ENCODE data around the gene CHST14.

CHST14 gene

DNA sequence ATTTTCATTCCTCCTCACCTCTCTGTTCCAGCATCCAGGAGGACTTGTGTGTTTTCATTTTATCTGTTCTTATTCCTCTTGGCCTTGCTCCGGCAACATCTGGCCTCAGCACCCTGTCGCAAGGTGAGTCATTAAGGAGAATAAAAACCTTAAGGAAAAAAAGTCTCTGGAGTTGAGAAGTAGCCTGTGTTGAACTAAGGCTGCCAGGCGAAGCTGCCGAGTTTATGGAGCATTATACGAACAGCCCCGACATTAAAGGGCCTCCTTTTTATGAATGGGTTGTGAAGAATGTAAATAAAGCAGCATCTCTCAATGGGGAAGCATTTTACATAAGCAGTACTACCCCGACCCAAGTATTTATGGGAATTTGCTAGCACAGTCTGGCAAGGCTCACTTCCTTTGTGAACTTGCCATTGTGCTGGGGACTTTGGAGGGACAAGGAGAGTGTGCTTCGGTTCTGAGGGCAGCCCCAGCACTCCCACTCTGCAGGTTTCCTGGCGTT is 25.3 kb upstream of the CHST14 start:
- no peak overlapping the region for H3K4me2 ChIP-seq (ENCODE audit: low read length)
- H3K36me3 ChIP-seq (ENCODE audit: control insufficient read depth, low read length) = no peaks in the 10 kb centered on the region
- peaks cover 84% of the 10 kb centered on the region for H3K79me2 ChIP-seq (ENCODE audit: control insufficient read depth, low read length)
- H3K4me3 ChIP-seq (ENCODE audit: low read length) = no peak overlapping the region
- H3K4me1 ChIP-seq (ENCODE audit: control insufficient read depth, low read length) = peaks cover 9% of the 10 kb centered on the region
- H3F3A ChIP-seq (ENCODE audit: control insufficient read depth, insufficient read depth) = no peaks in the 10 kb centered on the region
- H3K9me2 ChIP-seq (replicated peaks; ENCODE audit: control insufficient read depth, low read length) = no peaks in the 10 kb centered on the region
- TF ChIP-seq EZH2phosphoT487 (IDR thresholded peaks at IDR 0.05; ENCODE audit: borderline replicate concordance, low read length) (no peak), CTCF (IDR thresholded peaks at IDR 0.05; ENCODE audit: low read depth, low read length, poor library complexity, severe bottlenecking) (no peak)
- no peak overlapping the region for H3K27ac ChIP-seq (ENCODE audit: low read depth, low read length)
- H4K20me1 ChIP-seq (ENCODE audit: control insufficient read depth, insufficient read depth, low read depth, low read length) = peaks cover 9% of the 10 kb centered on the region
- H3K9me3 ChIP-seq (ENCODE audit: control insufficient read depth, insufficient read depth, low read length) = no peaks in the 10 kb centered on the region
- H3K27me3 ChIP-seq (ENCODE audit: control insufficient read depth, low read length) = 0 out of 2 replicates have a peak, but pooled peaks cover 5% of the 10 kb centered on the region

GRCh38 chr15:40446144-40446543 is 24.6 kb upstream of the CHST14 start:
- Histone ChIP-seq H3K9me3 (ENCODE audit: control insufficient read depth, insufficient read depth, low read length) (no peaks in the 10 kb centered on the region), H3K27ac (ENCODE audit: low read depth, low read length) (no peak overlapping the region), H3K4me1 (ENCODE audit: control insufficient read depth, low read length) (peaks cover 10% of the 10 kb centered on the region), H3K36me3 (ENCODE audit: control insufficient read depth, low read length) (no peaks in the 10 kb centered on the region), H3K79me2 (ENCODE audit: control insufficient read depth, low read length) (peaks cover 86% of the 10 kb centered on the region), H4K20me1 (ENCODE audit: control insufficient read depth, insufficient read depth, low read depth, low read length) (peaks cover 9% of the 10 kb centered on the region), H3F3A (ENCODE audit: control insufficient read depth, insufficient read depth) (no peaks in the 10 kb centered on the region), H3K4me2 (ENCODE audit: low read length) (no peak overlapping the region), H3K27me3 (ENCODE audit: control insufficient read depth, low read length) (0 out of 2 replicates have a peak, but pooled peaks cover 5% of the 10 kb centered on the region), H3K4me3 (ENCODE audit: low read length) (no peak overlapping the region), H3K9me2 (replicated peaks; ENCODE audit: control insufficient read depth, low read length) (no peaks in the 10 kb centered on the region)
- no peak for TF ChIP-seq CTCF (IDR thresholded peaks at IDR 0.05; ENCODE audit: low read depth, low read length, poor library complexity, severe bottlenecking)
- TF ChIP-seq EZH2phosphoT487 (IDR thresholded peaks at IDR 0.05; ENCODE audit: borderline replicate concordance, low read length) = no peak

GRCh38 chr15:40448354-40448753 is 22.4 kb upstream of the CHST14 start:
- Histone ChIP-seq H3K79me2 (ENCODE audit: control insufficient read depth, low read length) (peaks cover 89% of the 10 kb centered on the region), H3K27ac (ENCODE audit: low read depth, low read length) (no peak overlapping the region), H3K36me3 (ENCODE audit: control insufficient read depth, low read length) (no peaks in the 10 kb centered on the region), H4K20me1 (ENCODE audit: control insufficient read depth, insufficient read depth, low read depth, low read length) (peaks cover 13% of the 10 kb centered on the region), H3K4me2 (ENCODE audit: low read length) (no peak overlapping the region), H3K9me2 (replicated peaks; ENCODE audit: control insufficient read depth, low read length) (no peaks in the 10 kb centered on the region), H3K4me1 (ENCODE audit: control insufficient read depth, low read length) (peaks cover 23% of the 10 kb centered on the region), H3F3A (ENCODE audit: control insufficient read depth, insufficient read depth) (no peaks in the 10 kb centered on the region), H3K27me3 (ENCODE audit: control insufficient read depth, low read length) (no peaks in the 10 kb centered on the region), H3K9me3 (ENCODE audit: control insufficient read depth, insufficient read depth, low read length) (no peaks in the 10 kb centered on the region), H3K4me3 (ENCODE audit: low read length) (no peak overlapping the region)
- no peak for TF ChIP-seq CTCF (IDR thresholded peaks at IDR 0.05; ENCODE audit: low read depth, low read length, poor library complexity, severe bottlenecking)
- TF ChIP-seq EZH2phosphoT487 (IDR thresholded peaks at IDR 0.05; ENCODE audit: borderline replicate concordance, low read length) = no peak

Measured in DOHH2 (cell line).